ENCODE measurements around the gene WWOX. TPM values are rescaled to one million over a fixed set of nuclear protein-coding genes. Genes with fewer than 3 reads are reported as not detected.

The WWOX gene
- total RNA-seq, 3 donors from 2014 or later (not counting 1 experiment from before 2014, with no cell fraction given): 21.0 to 29.8 (median 27.0) TPM

GRCh38 chr16:78993346-78993745, 893.9 kb downstream of the WWOX start:
- WGBS (ENCODE audit: insufficient coverage): 79% methylated on average over 12 of the region's 12 CpGs
- Histone ChIP-seq H3K27me3 (ENCODE audit: control insufficient read depth, insufficient read depth, low read length) (no peaks in the 10 kb centered on the region), H3K4me3 (ENCODE audit: low read length) (no peak overlapping the region), H3K4me1 (ENCODE audit: control insufficient read depth, insufficient read depth, low read length) (no peaks in the 10 kb centered on the region), H3K27ac (ENCODE audit: low read length) (no peak overlapping the region), H3K36me3 (ENCODE audit: control insufficient read depth, insufficient read depth, low read length) (no peaks in the 10 kb centered on the region), H3K9me3 (ENCODE audit: control insufficient read depth, insufficient read depth, low read length) (no peaks in the 10 kb centered on the region)
- Mint-ChIP-seq H3K4me3 (no peak overlapping the region), H3K9me3 (no peaks in the 10 kb centered on the region), H3K4me1 (peaks cover 13 to 14% of the 10 kb centered on the region in 2 donors), H3K27me3 (ENCODE audit: low read depth in 2 of 2) (peaks cover 0 to 2% of the 10 kb centered on the region in 2 donors), H3K27ac (no peak overlapping the region), H3K36me3 (no peaks in the 10 kb centered on the region)
- DNase-seq (no peak), ATAC-seq (peak in 1 of 3 donors; percentile 11)
- no peak for TF ChIP-seq CTCF (IDR thresholded peaks at IDR 0.05)
- intact Hi-C loops (cut with micrococcal nuclease): no loop called here

- WGBS (ENCODE audit: insufficient coverage): 84% methylated on average over 13 of the region's 15 CpGs
Measured at GRCh38 chr16:78994135-78994745, 894.8 kb downstream of the WWOX start.

GRCh38 chr16:78995441-78995840, 896.0 kb downstream of the WWOX start:
- intact Hi-C loops (cut with micrococcal nuclease): no loop called here
- Histone ChIP-seq H3K36me3 (ENCODE audit: control insufficient read depth, insufficient read depth, low read length) (no peaks in the 10 kb centered on the region), H3K27ac (ENCODE audit: low read length) (no peak overlapping the region), H3K4me3 (ENCODE audit: low read length) (no peak overlapping the region), H3K4me1 (ENCODE audit: control insufficient read depth, insufficient read depth, low read length) (no peaks in the 10 kb centered on the region), H3K27me3 (ENCODE audit: control insufficient read depth, insufficient read depth, low read length) (no peaks in the 10 kb centered on the region), H3K9me3 (ENCODE audit: control insufficient read depth, insufficient read depth, low read length) (no peaks in the 10 kb centered on the region)
- no peak for TF ChIP-seq CTCF (IDR thresholded peaks at IDR 0.05)
- Mint-ChIP-seq H3K27ac (no peak overlapping the region), H3K9me3 (no peaks in the 10 kb centered on the region), H3K4me1 (peaks cover 8 to 14% of the 10 kb centered on the region in 2 donors), H3K27me3 (ENCODE audit: low read depth in 2 of 2) (peaks cover 0 to 2% of the 10 kb centered on the region in 2 donors), H3K4me3 (no peak overlapping the region), H3K36me3 (no peaks in the 10 kb centered on the region)
- 57% methylated on average over 3 of the region's 3 CpGs for WGBS (ENCODE audit: insufficient coverage)
- DNase-seq (no peak), ATAC-seq (no peak)

More at GRCh38 chr16:78994135-78994745, 894.8 kb downstream of the WWOX start:
- intact Hi-C loops (cut with micrococcal nuclease): no loop called here
- no peak overlapping the region for H3K4me3 Mint-ChIP-seq
- peaks cover 13 to 14% of the 10 kb centered on the region in 2 donors for H3K4me1 Mint-ChIP-seq
- H3K27me3 Mint-ChIP-seq (ENCODE audit: low read depth in 2 of 2): peaks cover 0 to 2% of the 10 kb centered on the region in 2 donors
- ATAC-seq: no peak
- Histone ChIP-seq H3K27ac (ENCODE audit: low read length) (no peak overlapping the region), H3K9me3 (ENCODE audit: control insufficient read depth, insufficient read depth, low read length) (no peaks in the 10 kb centered on the region), H3K4me1 (ENCODE audit: control insufficient read depth, insufficient read depth, low read length) (no peaks in the 10 kb centered on the region), H3K36me3 (ENCODE audit: control insufficient read depth, insufficient read depth, low read length) (no peaks in the 10 kb centered on the region), H3K4me3 (ENCODE audit: low read length) (no peak overlapping the region), H3K27me3 (ENCODE audit: control insufficient read depth, insufficient read depth, low read length) (no peaks in the 10 kb centered on the region)
- H3K9me3 Mint-ChIP-seq: no peaks in the 10 kb centered on the region
- H3K27ac Mint-ChIP-seq: no peak overlapping the region
- TF ChIP-seq CTCF (IDR thresholded peaks at IDR 0.05): no peak
- H3K36me3 Mint-ChIP-seq: no peaks in the 10 kb centered on the region
- no peak for DNase-seq

- H3K36me3 Mint-ChIP-seq: no peaks in the 10 kb centered on the region
- Histone ChIP-seq H3K36me3 (ENCODE audit: control insufficient read depth, insufficient read depth, low read length) (no peaks in the 10 kb centered on the region), H3K4me1 (ENCODE audit: control insufficient read depth, insufficient read depth, low read length) (no peaks in the 10 kb centered on the region), H3K9me3 (ENCODE audit: control insufficient read depth, insufficient read depth, low read length) (no peaks in the 10 kb centered on the region), H3K4me3 (ENCODE audit: low read length) (no peak overlapping the region), H3K27ac (ENCODE audit: low read length) (no peak overlapping the region), H3K27me3 (ENCODE audit: control insufficient read depth, insufficient read depth, low read length) (no peaks in the 10 kb centered on the region)
- H3K4me1 Mint-ChIP-seq: peaks cover 8 to 12% of the 10 kb centered on the region in 2 donors
- DNase-seq: no peak
- H3K9me3 Mint-ChIP-seq: no peaks in the 10 kb centered on the region
- ATAC-seq: no peak
- no peak for TF ChIP-seq CTCF (IDR thresholded peaks at IDR 0.05)
- intact Hi-C loops (cut with micrococcal nuclease): no loop called here
- no peak overlapping the region for H3K27ac Mint-ChIP-seq
- no peak overlapping the region for H3K4me3 Mint-ChIP-seq
- WGBS (ENCODE audit: insufficient coverage): 98% methylated on average over 13 of the region's 16 CpGs
- H3K27me3 Mint-ChIP-seq (ENCODE audit: low read depth in 2 of 2): peaks cover 0 to 2% of the 10 kb centered on the region in 2 donors
Measured at GRCh38 chr16:78996790-78997189, 897.3 kb downstream of the WWOX start.

Data from natural killer cell (primary cell).